GM12892 (cell line): ENCODE measurements around the gene RCCD1.

Experiments used
- POLR2A ChIP-seq: IDR thresholded peaks from 2 replicates; pipeline ENCODE4 v1.6.1; 2011; ENCODE audit warnings: low read depth, low read length, control low read depth
- POLR2AphosphoS5 ChIP-seq: IDR thresholded peaks from 2 replicates; pipeline ENCODE4 v1.6.1; 2011; ENCODE audit warnings: low read depth, low read length, control low read depth

DNA sequence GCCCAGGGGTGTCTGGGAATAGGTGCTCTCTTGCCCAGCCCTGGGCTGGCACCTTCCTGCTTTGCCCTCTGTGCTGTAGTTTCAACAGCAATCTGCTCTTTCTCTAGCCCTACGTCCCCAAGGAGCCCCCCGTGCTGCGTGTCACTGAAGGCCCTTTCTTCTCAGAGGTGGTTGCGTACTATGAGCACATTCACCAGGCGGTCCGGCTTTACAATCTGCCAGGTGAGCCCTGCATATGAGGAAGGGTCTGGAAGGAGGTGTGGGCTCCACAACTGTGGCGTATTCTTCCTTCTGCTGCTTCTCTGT lies 42.0 kb upstream of the RCCD1 start:
- TF ChIP-seq POLR2AphosphoS5 (no peak), POLR2A (no peak)
